ELF-1 (cell line): ENCODE data around the gene BHLHE23.
"Not testable (repeated sequence)": the region's sequence is repeated elsewhere in the genome, so short reads cannot be mapped to it uniquely, and the experiment has no call there.

Experiments used
- DNase-seq: peaks from one replicate; pipeline ENCODE4 v3.0.0-alpha.2; 2016; ENCODE audit warnings: low read depth, low spot score

Gene BHLHE23

GRCh38 chr20:62961310-62961783 lies 45.4 kb downstream of the BHLHE23 start:
- peak; percentile 49 for DNase-seq

GRCh38 chr20:62960446-62961309 lies 46.1 kb downstream of the BHLHE23 start:
- not testable (repeated sequence) for DNase-seq

DNA sequence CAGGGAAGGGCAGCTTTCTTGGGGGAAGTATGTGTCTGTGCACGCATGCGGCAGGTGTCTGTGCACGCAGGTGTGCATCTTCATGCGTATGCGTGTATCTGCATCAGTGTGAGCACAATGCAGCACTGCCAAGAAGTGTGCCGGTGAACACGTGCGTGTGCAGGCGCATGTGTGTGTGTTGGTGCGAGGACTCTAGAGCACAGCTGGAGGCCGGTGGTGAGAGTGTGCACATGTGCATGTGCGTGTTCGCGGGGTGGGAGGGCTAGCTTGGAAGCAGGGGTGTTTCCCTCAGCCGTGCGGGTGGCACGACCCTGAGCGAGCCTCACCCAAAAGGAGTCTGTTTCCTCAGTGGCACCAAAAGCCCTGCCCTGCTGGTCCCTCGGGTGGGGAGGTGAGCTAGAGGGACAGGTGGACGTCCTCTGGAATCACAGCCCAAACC lies 46.7 kb downstream of the BHLHE23 start:
- DNase-seq = no peak

DNA sequence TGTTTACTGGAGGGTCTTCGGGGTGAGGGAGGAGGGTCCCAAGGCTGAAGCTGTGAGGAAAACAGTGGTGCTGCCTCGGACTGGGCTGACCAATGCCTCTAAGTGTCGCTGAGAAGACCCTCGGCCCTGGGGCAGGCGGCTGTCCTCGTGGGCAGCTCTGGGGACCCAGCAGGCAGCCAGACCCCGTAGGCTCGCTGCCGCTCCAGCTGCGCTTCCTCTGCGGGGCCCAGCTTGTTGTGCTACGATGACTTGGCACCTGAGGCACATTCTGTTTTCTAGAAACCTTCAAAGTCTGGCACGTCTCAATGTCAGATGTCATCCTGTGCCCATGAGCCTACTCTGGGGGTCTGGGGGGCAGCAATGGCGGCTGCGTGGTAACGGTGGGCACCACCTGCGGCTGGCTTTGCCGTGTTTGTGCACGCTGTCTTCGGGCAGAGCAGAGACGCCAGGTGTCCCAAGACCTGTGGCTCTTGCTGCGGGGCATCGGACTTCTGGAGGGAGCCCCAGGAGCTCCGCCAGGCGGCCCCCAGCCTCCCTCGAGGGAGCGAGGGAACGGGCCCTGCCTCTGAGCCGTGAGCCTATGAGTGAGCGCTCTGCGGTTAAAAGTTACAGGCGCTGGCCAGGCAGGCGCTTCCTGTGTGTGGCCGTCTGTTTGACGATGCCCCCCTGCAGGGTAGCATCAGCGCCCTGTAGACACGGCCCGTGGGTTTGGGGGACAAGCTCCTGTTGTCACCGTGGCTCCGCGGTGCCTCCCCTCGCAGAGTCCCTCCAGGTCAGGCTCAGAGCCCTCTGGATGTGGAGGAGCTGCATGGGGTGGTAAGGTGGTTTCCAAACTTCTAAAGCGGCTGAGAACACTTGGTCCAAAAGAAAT lies 47.4 kb downstream of the BHLHE23 start:
- no peak for DNase-seq

DNA sequence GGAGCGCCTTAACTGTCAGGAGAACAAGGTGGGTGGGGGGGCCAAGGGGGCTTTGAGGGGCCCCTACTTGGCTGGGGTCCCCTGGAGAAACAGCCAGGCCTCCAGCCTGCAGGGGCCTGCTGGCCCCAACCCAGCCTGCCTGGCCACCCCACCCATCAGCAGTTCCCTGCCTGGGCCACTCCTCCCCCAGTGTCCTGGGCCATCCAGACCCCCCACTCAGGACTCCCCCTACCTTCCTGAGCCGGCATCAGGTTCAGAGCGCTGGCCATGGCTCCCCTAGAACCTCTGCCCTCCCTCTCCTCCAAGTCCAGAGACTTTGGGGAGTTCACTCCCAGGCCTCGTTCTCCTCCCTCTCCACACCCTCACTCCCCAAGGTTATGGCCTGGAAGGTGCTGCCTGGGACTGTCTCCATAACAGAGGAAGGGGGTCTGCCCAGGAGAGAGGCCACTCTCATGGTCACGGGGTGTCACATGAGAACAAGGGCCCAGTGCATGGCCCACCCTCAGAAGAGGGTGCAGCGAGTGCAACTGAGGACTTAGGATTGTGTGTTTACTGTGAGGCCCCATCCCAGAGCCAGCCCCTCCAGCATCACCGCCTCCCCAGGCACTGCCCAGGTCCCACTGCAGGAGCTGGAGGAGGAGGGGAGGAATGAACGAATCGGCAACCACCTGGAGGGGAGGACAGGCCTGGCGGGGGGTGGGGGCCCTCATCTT lies 48.2 kb downstream of the BHLHE23 start:
- no peak for DNase-seq

DNA sequence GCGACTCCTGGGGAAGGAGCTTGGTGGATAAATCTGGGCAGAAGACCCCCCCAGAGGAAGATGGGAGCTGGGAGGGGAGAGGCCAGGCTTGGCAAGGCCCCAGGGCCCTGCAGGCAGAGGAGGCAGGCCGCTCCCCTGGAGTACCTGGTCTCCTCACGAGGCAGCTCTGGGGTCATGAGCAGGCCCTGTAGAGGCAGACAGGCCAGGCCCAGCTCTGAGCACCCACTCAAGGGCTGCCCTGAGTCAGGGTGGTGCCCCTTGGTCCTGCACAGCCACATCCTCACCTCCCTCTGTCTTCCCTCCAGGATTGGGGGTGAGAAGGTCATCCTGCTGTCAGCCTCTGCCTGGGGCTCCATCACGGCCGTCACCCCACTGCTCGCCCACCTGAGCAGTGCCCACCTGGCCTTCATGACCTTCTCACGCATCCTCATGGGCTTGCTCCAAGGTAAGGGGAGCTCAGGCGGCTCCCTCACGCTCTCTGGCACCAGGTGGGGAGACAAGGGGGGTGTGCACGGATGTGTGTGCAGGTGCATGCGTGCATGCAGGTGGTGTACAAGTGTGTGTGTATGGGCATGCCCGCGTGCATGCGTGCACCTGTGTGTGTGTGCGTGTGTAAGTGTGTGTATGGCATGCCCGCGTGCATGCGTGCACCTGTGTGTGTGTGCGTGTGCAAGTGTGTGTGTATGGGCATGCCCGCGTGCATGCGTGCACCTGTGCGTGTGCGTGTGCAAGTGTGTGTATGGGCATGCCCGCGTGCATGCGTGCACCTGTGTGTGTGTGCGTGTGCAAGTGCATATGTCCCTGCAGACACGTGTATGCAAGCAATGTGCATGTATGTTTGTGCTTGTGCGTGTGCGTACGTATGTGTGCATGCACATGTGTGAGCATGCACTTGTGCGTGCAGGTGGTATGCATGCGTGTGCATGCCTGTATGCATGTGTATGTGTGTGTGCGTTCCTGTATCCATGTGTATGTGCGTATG lies 49.3 kb downstream of the BHLHE23 start:
- DNase-seq = no peak

DNA sequence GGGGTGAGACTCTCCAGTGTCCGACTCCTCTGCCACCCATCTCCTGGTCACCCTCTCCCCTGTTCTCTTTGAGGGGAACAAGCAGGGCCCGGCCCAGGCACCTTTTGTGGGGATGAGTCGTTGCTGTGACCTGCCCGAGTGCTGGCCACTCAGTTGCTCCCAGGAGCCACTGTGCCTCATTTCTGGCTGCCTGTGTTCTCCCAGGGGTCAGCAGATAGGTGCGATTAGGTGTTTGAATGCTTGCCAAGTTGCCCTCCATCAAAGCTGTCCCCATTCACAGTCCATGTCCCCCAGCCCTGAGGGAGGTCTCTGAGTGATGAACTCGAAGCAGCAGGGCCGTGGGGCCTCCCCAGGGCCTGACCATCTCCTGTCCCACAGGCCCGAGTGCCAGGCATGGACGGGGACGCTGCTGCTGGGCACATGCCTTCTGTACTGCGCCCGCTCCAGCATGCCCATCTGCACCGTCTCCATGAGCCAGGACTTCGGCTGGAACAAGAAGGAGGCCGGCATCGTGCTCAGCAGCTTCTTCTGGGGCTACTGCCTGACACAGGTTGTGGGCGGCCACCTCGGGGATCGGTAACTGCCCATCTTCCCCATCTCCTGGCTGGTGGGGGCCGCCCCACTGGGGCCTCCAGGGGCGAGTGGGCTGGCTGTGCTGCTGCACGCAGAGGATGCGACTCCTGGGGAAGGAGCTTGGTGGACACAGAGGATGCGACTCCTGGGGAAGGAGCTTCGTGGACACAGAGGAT lies 50.2 kb downstream of the BHLHE23 start:
- no peak for DNase-seq
